GM21360 (cell line): Measurements from ENCODE around the gene TBCD.

Experiments used
- ATAC-seq: cut with Tn5 transposase; IDR thresholded peaks from one replicate; pipeline ENCODE4 v1.9.1; 2021; ENCODE audit warnings: mild to moderate bottlenecking, moderate library complexity; ENCODE audit not compliant: unreplicated experiment

TBCD gene

GRCh38 chr17:82917699-82918345, 166.0 kb downstream of the TBCD start:
- ATAC-seq, result no peak

DNA sequence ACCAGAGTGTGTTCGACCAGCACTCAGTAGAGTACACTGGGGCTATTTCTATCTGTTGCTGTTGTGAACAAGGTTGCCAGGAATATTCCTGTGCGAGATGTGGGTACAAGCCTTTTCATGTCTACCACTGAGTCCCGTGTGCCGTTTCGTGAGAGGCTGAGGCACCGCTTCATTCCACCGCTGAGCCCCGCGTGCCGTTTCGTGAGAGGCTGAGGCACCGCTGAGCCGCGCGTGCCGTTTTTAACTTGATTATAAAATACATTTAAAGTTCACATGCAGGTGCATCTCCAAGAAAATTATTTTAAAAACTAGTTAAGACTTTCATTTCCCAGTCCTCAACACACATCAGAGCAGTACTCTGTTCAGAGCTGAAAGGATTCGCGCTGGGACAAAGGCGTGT, 166.6 kb downstream of the TBCD start:
- no peak for ATAC-seq

DNA sequence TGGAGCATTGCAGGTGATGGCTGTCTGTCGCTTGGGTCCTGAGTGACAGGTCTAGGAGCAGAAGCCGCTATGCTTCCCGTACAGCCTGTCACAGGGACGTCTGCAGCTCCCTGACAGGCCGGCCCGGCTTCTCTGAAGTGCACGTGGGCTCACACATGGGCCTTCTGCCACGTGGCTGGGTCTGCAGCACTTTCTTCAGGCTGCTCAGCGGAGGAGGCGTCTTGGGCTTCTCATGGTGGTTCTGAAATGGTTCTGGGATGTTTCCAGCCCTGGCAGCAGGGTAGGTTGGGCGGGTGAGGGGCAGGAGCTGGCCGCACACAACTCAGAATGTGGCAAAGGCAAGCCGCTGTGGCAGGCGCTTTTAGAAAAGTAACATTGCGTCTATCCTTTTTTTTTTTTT, 168.3 kb downstream of the TBCD start:
- ATAC-seq, result no peak

DNA sequence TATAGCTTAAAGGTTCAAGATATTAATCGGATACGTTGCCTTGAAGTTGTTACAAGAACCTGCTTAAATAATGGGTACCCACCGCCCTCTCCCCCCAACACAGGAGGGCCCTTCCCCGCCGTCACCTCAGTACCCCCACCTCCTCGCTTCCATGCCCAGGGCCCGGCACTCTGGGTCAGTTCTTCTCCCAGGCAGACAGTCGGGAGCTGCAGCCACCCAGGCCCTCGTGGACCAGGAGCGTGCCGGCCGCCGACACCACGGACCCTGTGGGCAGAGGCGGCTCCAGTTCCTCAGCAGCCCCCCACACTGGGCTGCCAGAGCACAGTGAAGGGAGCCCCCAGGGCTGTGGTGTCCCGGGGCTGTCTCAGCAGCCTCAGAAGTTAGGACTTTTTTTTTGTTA, 168.8 kb downstream of the TBCD start:
- ATAC-seq, result no peak

DNA sequence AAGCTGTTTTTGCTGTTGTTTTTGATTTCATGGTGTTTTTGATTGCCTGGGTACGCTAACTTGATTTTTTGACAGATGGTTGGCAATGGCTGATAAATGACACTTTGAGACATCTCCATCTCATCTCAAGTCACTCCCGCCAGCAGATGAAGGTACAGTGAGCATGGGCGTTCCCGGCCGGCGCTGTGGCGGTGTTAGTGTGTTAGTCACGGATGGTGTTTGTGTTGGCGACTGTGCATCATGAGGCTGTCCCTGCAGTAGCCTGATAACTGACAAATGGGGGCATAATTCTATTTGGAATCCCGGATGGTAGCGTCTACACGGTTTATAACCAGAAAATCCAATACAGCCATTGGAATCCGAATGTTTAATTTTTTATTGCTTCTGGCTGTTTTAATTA, 169.6 kb downstream of the TBCD start:
- no peak for ATAC-seq

- no peak for ATAC-seq
These were observed 170.8 kb downstream of the TBCD start for GRCh38 chr17:82922646-82923045.

DNA sequence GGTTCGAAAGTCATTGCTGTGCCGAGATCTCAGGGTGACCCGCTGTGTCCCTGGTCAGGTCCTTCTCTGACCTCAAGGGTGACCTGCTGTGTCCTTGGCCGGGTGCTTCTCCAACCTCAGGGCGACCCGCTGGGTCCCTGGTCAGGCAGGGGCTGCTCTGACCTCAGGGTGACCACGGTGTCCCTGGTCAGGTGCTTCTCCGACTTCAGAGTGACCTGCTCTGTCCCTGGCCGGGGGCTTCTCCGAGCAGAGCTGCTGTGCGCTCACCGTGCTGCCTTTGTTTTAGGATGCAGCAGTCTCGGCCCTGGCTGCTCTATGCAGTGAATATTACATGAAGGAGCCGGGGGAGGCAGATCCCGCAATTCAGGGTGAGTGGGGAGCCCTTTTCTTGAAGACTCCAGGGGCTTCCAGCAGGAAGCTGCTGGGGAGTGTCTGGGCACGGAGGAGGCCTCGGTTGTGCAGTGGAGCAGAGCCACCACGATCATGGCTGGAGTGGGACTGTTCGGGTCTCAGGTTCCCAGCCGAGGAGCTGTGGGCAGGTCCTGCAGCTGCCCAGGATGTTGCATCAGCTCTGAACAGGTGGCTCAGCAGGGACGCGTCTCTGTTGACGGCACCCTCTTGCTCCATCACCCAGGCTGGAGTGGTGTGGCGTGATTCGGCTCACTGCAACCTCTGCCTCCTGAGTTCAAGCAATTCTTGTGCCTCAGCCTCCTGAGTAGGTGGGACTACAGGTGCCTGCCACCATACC, 171.7 kb downstream of the TBCD start:
- ATAC-seq, result no peak

DNA sequence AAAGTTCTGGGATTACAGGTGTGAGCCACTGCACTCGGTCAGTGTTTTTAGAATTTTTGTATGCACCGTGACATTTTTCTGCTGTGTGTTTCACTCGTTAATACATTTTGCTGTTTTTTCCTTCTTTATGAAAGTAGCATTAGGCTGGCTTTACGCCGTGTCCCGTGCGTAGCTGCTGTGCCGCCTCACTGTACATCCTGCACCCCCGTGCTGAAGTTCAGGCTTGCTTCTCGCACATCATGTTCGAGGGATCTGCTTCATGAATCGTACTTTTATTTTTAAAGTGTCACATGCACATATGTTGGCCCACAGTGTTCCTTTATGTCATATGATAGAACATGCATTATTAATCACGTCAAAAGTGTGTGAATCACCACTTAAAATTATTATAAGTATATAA, 172.3 kb downstream of the TBCD start:
- ATAC-seq, result no peak

DNA sequence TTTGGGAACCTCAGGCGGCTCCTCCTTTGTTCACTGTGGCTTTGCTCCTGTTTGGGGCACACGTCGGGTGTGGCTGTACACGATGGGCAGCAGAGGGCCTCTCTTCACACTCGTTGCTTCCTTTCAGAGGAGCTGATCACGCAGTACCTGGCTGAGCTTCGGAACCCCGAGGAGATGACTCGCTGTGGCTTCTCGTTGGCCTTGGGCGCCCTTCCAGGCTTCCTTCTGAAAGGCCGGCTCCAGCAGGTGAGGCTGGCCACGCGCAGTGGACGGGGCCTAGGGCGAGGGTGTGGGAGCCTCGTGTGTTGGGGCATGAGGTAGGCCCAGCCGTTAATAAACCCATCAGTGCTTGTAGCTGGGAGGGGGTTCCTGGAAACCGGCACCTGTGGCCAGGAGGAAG, 172.9 kb downstream of the TBCD start:
- no peak for ATAC-seq

GRCh38 chr17:82925336-82925735, 173.5 kb downstream of the TBCD start:
- no peak for ATAC-seq

DNA sequence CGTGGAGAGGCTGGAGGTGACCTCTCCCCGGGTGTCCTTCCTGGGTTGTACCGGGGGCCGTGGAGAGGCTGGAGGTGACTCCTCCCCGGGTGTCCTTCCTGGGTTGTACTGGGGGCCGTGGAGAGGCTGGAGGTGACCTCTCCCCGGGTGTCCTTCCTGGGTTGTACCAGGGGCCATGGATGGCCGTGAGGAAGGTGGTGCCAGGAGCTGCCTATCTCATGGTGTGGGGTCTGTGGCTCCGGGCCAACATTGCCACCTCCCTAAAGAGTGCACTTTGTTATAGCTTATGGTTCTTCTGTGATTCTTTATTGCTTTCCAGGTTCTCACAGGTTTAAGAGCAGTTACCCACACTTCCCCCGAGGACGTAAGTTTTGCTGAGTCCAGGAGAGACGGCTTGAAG, 174.2 kb downstream of the TBCD start:
- ATAC-seq, result no peak

DNA sequence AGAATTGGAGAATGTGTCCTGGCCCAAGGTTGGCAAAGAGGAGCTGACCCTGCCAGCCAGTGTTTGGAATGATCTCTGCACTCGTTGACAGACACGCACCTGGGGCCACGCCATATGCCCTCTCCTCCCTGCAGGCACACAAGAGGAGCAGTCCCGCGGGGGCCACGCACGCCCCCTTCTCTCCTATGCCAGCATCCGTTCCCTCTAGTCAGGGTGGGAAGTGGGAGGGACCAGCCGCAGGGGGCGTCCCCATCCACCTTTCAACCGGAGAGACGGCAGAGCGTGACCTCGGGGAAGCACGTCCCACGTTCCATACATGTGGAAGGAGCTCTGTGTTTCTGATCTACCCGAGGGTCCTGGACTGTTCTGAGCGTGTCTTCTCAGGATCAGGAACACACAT, 174.9 kb downstream of the TBCD start:
- ATAC-seq, result no peak

DNA sequence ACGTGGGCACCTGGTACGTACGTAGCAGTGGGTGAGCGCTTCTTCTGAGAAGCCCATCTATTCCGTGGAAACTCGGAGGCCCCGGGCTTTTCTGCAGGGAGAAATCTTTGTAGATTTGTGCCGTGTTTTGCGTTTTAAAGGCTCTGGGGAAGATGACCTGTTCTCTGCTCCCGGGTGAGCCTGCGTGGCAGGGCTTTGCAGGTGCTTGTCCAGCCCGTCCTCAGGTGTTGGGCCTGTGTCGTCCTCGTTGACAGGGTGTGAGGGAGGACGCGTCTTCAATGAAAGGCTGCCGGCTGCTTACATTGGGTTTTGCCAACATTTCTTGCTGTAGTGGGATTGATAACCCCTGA, 175.4 kb downstream of the TBCD start:
- no peak for ATAC-seq

GRCh38 chr17:82927661-82928601, 176.1 kb downstream of the TBCD start:
- no peak for ATAC-seq

DNA sequence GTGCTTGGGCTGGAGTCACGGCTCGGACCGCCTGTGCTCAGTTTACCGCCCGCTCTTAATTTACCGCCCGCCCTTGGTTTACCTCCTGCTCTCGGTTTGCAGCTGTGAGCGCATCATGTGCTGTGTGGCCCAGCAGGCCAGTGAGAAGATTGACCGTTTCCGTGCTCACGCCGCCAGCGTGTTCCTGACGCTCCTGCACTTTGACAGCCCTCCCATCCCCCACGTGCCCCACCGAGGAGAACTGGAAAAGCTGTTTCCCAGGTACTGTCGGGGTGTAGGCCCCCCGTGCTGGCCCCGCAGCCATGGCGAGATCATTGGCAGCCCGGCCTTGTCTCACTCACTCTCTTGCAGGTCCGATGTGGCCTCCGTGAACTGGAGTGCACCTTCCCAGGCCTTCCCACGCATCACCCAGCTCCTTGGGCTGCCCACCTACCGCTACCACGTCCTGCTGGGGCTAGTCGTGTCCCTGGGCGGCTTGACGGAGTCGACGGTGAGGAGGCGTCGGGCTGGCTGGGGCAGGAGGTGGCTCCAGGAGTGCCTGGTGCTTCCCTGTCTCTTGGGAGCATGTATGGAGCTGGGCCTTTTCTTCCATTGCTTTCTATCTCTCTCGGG, 177.3 kb downstream of the TBCD start:
- ATAC-seq, result no peak

DNA sequence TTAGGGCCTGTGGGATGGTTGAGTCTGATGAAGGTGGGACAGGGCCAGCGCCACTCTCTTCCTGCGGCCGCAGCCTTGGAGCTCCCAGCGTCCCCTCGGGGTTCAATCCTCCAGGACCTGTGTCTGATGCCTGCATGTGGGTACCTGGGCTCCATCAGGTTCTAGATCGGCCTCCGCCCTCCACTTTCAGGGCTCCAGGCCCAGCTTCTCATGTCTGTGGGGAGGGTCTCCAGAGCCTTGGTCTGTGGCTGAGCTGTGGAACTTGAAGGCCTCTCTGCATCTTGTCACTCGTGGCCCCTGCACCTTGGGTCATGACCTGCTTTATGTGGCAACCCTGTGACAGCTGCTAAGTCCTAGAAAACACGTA, 177.8 kb downstream of the TBCD start:
- no peak for ATAC-seq

GRCh38 chr17:82930043-82930923, 178.4 kb downstream of the TBCD start:
- no peak for ATAC-seq

- ATAC-seq, result no peak
These were observed 179.2 kb downstream of the TBCD start for GRCh38 chr17:82930924-82931698.

DNA sequence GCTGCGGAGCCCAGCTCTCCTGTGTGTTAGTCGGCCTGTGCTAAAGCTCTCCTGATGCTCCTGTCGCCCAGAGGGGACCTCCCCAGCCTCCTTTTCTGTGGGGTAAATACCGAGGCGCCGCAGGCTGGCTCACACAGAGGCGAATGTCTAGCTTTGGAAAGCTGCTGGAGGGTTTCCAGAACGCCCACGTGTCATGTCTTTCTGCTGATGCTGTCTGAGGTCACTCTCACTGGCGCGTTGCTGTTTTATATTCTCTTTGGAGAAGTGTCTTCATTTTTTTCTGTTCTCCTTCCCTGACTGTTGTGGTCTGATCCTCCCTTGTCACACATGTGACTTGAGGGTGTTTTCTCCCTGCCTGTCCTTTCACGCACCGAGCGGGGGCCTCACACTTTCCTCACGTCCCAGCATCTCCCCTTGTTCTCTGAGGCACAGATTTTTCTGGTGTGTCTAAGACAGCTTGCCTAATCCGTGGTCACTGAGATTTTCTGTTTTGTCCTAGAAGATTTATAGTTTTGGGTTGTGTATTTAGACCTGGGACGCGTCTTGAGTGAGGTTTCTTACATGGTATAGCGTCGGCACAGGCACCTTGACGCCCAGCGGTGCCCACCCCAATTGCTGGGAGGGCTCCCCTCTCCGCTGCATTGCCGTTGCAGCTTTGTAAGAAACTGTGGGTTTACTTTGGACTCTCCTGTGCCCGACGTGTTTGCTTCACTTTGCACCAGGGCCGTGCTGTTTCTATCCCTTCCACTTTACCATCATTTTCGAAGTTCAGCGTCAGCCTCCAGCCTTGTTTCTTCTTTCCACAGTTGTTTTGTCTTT, 180.0 kb downstream of the TBCD start:
- ATAC-seq, result no peak
